Smooth muscle cell (in vitro differentiated cells): ENCODE data around the gene NFYB. TPM values are rescaled to one million over a fixed set of nuclear protein-coding genes. Genes with fewer than 3 reads are reported as not detected.

Source experiments
- DNase-seq: peaks from one replicate; lab custom pipeline; 2025; ENCODE audit not compliant: unreplicated experiment; lab: John Stamatoyannopoulos, UW
- H2AFZ ChIP-seq: fragments of 200-600 bp; sonication (generic); 2 replicates; pipeline ENCODE4 v1.6.0; 2016; ENCODE audit warnings: antibody characterized with exemption, low read depth, mild to moderate bottlenecking
- H3F3A ChIP-seq: fragments of 200-600 bp; sonication (generic); 2 replicates; pipeline ENCODE4 v1.6.0; 2017; ENCODE audit warnings: antibody characterized with exemption, low read depth
- H3K27ac ChIP-seq: fragments of 200-600 bp; sonication (generic); 2 replicates; pipeline ENCODE4 v1.5.1; 2016; ENCODE audit warnings: low read depth, mild to moderate bottlenecking
- H3K27me3 ChIP-seq: fragments of 200-600 bp; sonication (generic); 2 replicates; pipeline ENCODE4 v1.6.1; 2016; ENCODE audit warnings: low read depth, mild to moderate bottlenecking
- H3K36me3 ChIP-seq: fragments of 200-600 bp; sonication (generic); 2 replicates; pipeline ENCODE4 v1.5.1; 2016; ENCODE audit warnings: low read depth
- H3K4me1 ChIP-seq: fragments of 200-600 bp; sonication (generic); 2 replicates; pipeline ENCODE4 v1.5.1; 2016; ENCODE audit warnings: low read depth
- H3K4me2 ChIP-seq: fragments of 200-600 bp; sonication (generic); 2 replicates; pipeline ENCODE4 v1.6.0; 2016; ENCODE audit warnings: mild to moderate bottlenecking
- H3K4me3 ChIP-seq: fragments of 200-600 bp; sonication (generic); 2 replicates; pipeline ENCODE4 v1.5.1; 2016; ENCODE audit warnings: mild to moderate bottlenecking
- H3K79me2 ChIP-seq: fragments of 200-600 bp; sonication (generic); 2 replicates; pipeline ENCODE4 v1.6.0; 2016; ENCODE audit warnings: low read depth, mild to moderate bottlenecking
- H3K9ac ChIP-seq: fragments of 200-600 bp; sonication (generic); 2 replicates; pipeline ENCODE4 v1.6.0; 2016; ENCODE audit warnings: low read depth
- H3K9me3 ChIP-seq: fragments of 200-600 bp; sonication (generic); replicated peaks from 2 replicates; pipeline ENCODE4 v1.5.1; 2016; ENCODE audit warnings: low read depth
- H4K20me1 ChIP-seq: fragments of 200-600 bp; sonication (generic); 2 replicates; pipeline ENCODE4 v1.6.0; 2016; ENCODE audit warnings: low read depth
- WGBS: methylation state at CpG from one replicate; pipeline ENCODE4 v1.1.7; 2016; ENCODE audit warnings: low lambda C conversion rate; 5-methylcytosine and 5-hydroxymethylcytosine counted together
- polyA plus RNA-seq: library from polyadenylated mRNA; unstranded; fragments of >200 nt; fragmentation: Nextera tagmentation; extraction: Ambion mirVana; gene quantifications from 2 replicates; pipeline ENCODE4 v1.2.1, GENCODE V29; 2016
- small RNA-seq: library from RNA; depleted of rRNA; stranded (forward); fragments of <200 nt; gene quantifications from one replicate; pipeline ENCODE3, GENCODE V24; 2014
- total RNA-seq: library from RNA; depleted of rRNA; stranded (reverse); fragments of >200 nt; gene quantifications from 2 replicates; pipeline ENCODE4 v1.2.3, GENCODE V29; 2014
- TF ChIP-seq, protein P1 (sequence below): fragments of 200-600 bp; sonication (generic); IDR thresholded peaks from 2 replicates; pipeline ENCODE4 v1.5.1; 2017; ENCODE audit warnings: borderline replicate concordance, mild to moderate bottlenecking, antibody characterized with exemption; ENCODE audit not compliant: insufficient read depth, poor library complexity, severe bottlenecking

NFYB gene
- total and polyA plus RNA-seq, 2 experiments from 2014 or later: 20.2 to 22.6 TPM

DNA sequence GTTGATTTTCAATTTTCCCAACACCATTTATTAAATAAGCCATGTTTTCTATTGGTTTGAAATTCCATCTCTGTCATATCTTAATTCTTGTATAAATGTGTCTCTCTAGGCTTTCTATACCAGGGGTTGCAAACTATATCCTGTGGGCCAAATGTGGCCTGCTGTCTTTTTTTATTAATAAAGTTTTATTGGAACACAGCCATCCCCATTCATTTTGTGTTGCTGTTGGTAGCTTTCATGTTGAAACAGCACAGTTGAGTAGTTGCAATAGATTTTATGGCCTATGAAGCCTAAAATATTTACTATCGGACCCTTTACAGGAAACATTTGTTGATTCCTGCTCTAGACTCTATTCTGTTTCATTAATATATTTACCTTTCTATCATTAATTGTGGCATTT lies 64.3 kb downstream of the NFYB start:
- H3K9me3 ChIP-seq: no peaks in the 10 kb centered on the region
- no peaks in the 10 kb centered on the region for H3F3A ChIP-seq
- TF ChIP-seq, protein P1, sequence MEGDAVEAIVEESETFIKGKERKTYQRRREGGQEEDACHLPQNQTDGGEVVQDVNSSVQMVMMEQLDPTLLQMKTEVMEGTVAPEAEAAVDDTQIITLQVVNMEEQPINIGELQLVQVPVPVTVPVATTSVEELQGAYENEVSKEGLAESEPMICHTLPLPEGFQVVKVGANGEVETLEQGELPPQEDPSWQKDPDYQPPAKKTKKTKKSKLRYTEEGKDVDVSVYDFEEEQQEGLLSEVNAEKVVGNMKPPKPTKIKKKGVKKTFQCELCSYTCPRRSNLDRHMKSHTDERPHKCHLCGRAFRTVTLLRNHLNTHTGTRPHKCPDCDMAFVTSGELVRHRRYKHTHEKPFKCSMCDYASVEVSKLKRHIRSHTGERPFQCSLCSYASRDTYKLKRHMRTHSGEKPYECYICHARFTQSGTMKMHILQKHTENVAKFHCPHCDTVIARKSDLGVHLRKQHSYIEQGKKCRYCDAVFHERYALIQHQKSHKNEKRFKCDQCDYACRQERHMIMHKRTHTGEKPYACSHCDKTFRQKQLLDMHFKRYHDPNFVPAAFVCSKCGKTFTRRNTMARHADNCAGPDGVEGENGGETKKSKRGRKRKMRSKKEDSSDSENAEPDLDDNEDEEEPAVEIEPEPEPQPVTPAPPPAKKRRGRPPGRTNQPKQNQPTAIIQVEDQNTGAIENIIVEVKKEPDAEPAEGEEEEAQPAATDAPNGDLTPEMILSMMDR: no peak
- no peak overlapping the region for H2AFZ ChIP-seq
- no peaks in the 10 kb centered on the region for H3K4me1 ChIP-seq
- DNase-seq: no peak
- H3K27ac ChIP-seq: no peak overlapping the region
- H4K20me1 ChIP-seq: peaks cover 47% of the 10 kb centered on the region
- no peak overlapping the region for H3K9ac ChIP-seq
- H3K79me2 ChIP-seq: peaks cover 12% of the 10 kb centered on the region
- H3K4me2 ChIP-seq: no peak overlapping the region
- peaks cover 12% of the 10 kb centered on the region for H3K36me3 ChIP-seq
- no peaks in the 10 kb centered on the region for H3K27me3 ChIP-seq
- H3K4me3 ChIP-seq: no peak overlapping the region
- 97% methylated on average over 1 of the region's 1 CpG for WGBS

DNA sequence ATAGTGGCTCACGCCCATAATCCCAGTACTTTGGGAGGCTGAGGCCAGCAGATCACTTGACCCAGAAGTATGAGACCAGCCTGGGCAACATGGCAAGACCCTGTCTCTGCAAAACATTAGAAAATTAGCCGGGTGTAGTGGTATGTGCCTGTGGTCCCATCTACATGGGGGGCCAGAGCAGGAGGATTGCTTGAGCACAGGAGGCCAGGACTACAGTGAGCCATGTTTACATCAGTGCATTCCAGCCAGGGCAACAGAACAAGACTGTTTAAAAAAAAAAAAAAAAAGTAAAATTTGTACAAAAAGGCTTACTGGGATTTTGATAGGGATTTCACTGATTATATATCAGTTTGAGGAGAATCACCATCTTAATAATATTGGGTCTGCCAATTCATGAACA lies 65.9 kb downstream of the NFYB start:
- no peaks in the 10 kb centered on the region for H3K9me3 ChIP-seq
- no peaks in the 10 kb centered on the region for H3F3A ChIP-seq
- H2AFZ ChIP-seq: no peak overlapping the region
- H3K4me2 ChIP-seq: no peak overlapping the region
- TF ChIP-seq, protein P1: no peak
- H4K20me1 ChIP-seq: peaks cover 39% of the 10 kb centered on the region
- no peak overlapping the region for H3K9ac ChIP-seq
- H3K79me2 ChIP-seq: peaks cover 20% of the 10 kb centered on the region
- DNase-seq: no peak
- no peaks in the 10 kb centered on the region for H3K27me3 ChIP-seq
- WGBS: 98% methylated on average over 2 of the region's 2 CpGs
- no peaks in the 10 kb centered on the region for H3K4me1 ChIP-seq
- no peak overlapping the region for H3K4me3 ChIP-seq
- no peak overlapping the region for H3K27ac ChIP-seq
- H3K36me3 ChIP-seq: peaks cover 11% of the 10 kb centered on the region

Small RNAs within 50 kb of the gene (small RNA-seq; reads per million reads assigned to genes)
- not detected for gene RNA5SP370

Other genes starting within 250 kb of the NFYB start
- 908 and 1,229 TPM in 2 replicates for gene HSP90B1, start 207.8 kb downstream of the NFYB start, total RNA-seq
- gene HSP90B1, start 207.8 kb downstream of the NFYB start, polyA plus RNA-seq: 836 and 1,047 TPM in 2 replicates
- gene TDG, start 172.3 kb downstream of the NFYB start, total RNA-seq: 61.1 and 61.3 TPM in 2 replicates
- 34.5 and 46.1 TPM in 2 replicates for gene TDG, start 172.3 kb downstream of the NFYB start, polyA plus RNA-seq
- 43.0 and 52.7 TPM in 2 replicates for gene GLT8D2, start 88.0 kb downstream of the NFYB start, total RNA-seq
- 41.2 and 47.7 TPM in 2 replicates for gene GLT8D2, start 88.0 kb downstream of the NFYB start, polyA plus RNA-seq
- gene HCFC2, start 73.7 kb downstream of the NFYB start, total RNA-seq: 17.8 and 30.1 TPM in 2 replicates
- gene HCFC2, start 73.7 kb downstream of the NFYB start, polyA plus RNA-seq: 9.1 and 11.4 TPM in 2 replicates
- gene TXNRD1, start 77.6 kb upstream of the NFYB start, total RNA-seq: 42.6 and 61.7 TPM in 2 replicates
- 31.1 and 39.9 TPM in 2 replicates for gene TXNRD1, start 77.6 kb upstream of the NFYB start, polyA plus RNA-seq
- 2.5 and 4.0 TPM in 2 replicates for gene EID3, start 165.5 kb upstream of the NFYB start, total RNA-seq
- 1.1 and 1.5 TPM in 2 replicates for gene EID3, start 165.5 kb upstream of the NFYB start, polyA plus RNA-seq